A549 (cell line): ENCODE data around the gene BCOR. TPM values are rescaled to one million over a fixed set of nuclear protein-coding genes. Genes with fewer than 3 reads are reported as not detected.

Experiments
- ATAC-seq, 2 experiments: fragments of 200-7000 bp in 1 of 2; fragments of >200 bp in 1 of 2; cut with Nextera tagmentation in 1 of 2; cut with Tn5 transposase in 1 of 2; 3 replicates each; pipeline versions ENCODE4 v1.8.0 to v1.9.1; 2018 to 2020; ENCODE audit warnings: mild to moderate bottlenecking in 1 of 2, moderate library complexity in 1 of 2
- CTCF ChIA-PET: fragments of 300-600 bp; sonication (Branson Sonifier 250); formaldehyde crosslinking; extraction: SDS; loops from one replicate; lab custom pipeline; 2021; ENCODE audit warnings: antibody characterized with exemption, inconsistent platforms; lab: Yijun Ruan, JAX
- POLR2A ChIA-PET: fragments of 350-600 bp; formaldehyde crosslinking; extraction: SDS; loops from one replicate; lab custom pipeline; 2021; ENCODE audit warnings: antibody characterized with exemption, inconsistent platforms; lab: Yijun Ruan, JAX
- DNase-seq, 2 experiments: peaks; one replicate each; pipeline versions ENCODE4 v3.0.0 to v3.0.0-alpha.2; 2011 to 2016; ENCODE audit warnings: low read depth in 1 of 2, low spot score in 1 of 2
- FAIRE-seq: peaks from 2 replicates; lab custom pipeline; 2011; peaks lifted over from hg19 to GRCh38; lab: Jason Lieb, UNC
- H3K27ac ChIP-seq, 2 experiments: fragments of >200 bp; sonication (Bioruptor Twin); formaldehyde crosslinking; 3 replicates each; pipeline ENCODE4 v1.5.1; 2016 to 2017
- H3K4me1 ChIP-seq: fragments of >200 bp; sonication (Bioruptor Twin); formaldehyde crosslinking; 3 replicates; pipeline ENCODE4 v1.6.1; 2016
- H3K4me2 ChIP-seq: fragments of >200 bp; sonication (Bioruptor Twin); formaldehyde crosslinking; 3 replicates; pipeline ENCODE4 v1.6.1; 2016
- H3K4me3 ChIP-seq: fragments of >200 bp; sonication (Bioruptor Twin); formaldehyde crosslinking; 3 replicates; pipeline ENCODE4 v1.5.1; 2016
- H3K9me3 ChIP-seq: fragments of >200 bp; sonication (Bioruptor Twin); formaldehyde crosslinking; 3 replicates; pipeline ENCODE4 v1.6.1; 2016
- BHLHE40 ChIP-seq: IDR thresholded peaks from 2 replicates; pipeline ENCODE4 v1.6.1; 2012; ENCODE audit warnings: low read depth, low read length, inconsistent platforms
- CEBPB ChIP-seq, 2 experiments: fragments of >200 bp in 1 of 2; sonication (Bioruptor Twin) in 1 of 2; formaldehyde crosslinking in 1 of 2; IDR thresholded peaks; 2 replicates each; pipeline ENCODE4 v1.6.1; 2012 to 2016
- CHD4 ChIP-seq: fragments of 200-600 bp; sonication (generic); IDR thresholded peaks from 2 replicates; pipeline ENCODE4 v1.6.1; 2016; ENCODE audit warnings: antibody characterized with exemption, mild to moderate bottlenecking, borderline replicate concordance
- HEYL ChIP-seq: fragments of 250-450 bp; sonication (Bioruptor Pico); IDR thresholded peaks from 2 replicates; pipeline ENCODE4 v1.8.0; 2021; ENCODE audit warnings: mild to moderate bottlenecking, moderate library complexity
- KDM1A ChIP-seq: fragments of 200-600 bp; sonication (generic); IDR thresholded peaks from 2 replicates; pipeline ENCODE4 v1.6.1; 2016; ENCODE audit warnings: low read depth, mild to moderate bottlenecking
- MAZ ChIP-seq: fragments of 150-350 bp; IDR thresholded peaks from 2 replicates; pipeline ENCODE4 v1.6.1; 2014; ENCODE audit warnings: antibody characterized with exemption, low read depth, low read length, borderline replicate concordance
- PBX3 ChIP-seq: IDR thresholded peaks from 2 replicates; pipeline ENCODE4 v1.6.1; 2012
- POLR2AphosphoS2 ChIP-seq: conservative IDR thresholded peaks from 2 replicates; pipeline ENCODE4 v1.6.1; 2012; ENCODE audit warnings: low read length, improper control_type of control experiment, inconsistent platforms
- RNF2 ChIP-seq: fragments of 200-600 bp; sonication (generic); IDR thresholded peaks from 2 replicates; pipeline ENCODE4 v1.6.1; 2016; ENCODE audit warnings: low read depth, mild to moderate bottlenecking, antibody characterized with exemption, moderate library complexity, borderline replicate concordance
- SMC3 ChIP-seq: fragments of >200 bp; sonication (Bioruptor Twin); formaldehyde crosslinking; IDR thresholded peaks from 3 replicates; pipeline ENCODE4 v1.6.1; 2018; ENCODE audit warnings: inconsistent platforms
- TFCP2L1 ChIP-seq: fragments of 250-450 bp; sonication (Bioruptor Pico); IDR thresholded peaks from 2 replicates; pipeline ENCODE4 v1.5.0; 2021; ENCODE audit warnings: mild to moderate bottlenecking
- ZC3H11A ChIP-seq: fragments of 450-650 bp; IDR thresholded peaks from 2 replicates; pipeline ENCODE4 v1.6.1; 2014; ENCODE audit warnings: antibody characterized with exemption, mild to moderate bottlenecking
- WGBS: methylation state at CpG from one replicate; pipeline ENCODE4 v1.1.6; 2017; ENCODE audit errors: missing lambda C conversion rate; 5-methylcytosine and 5-hydroxymethylcytosine counted together
- polyA plus RNA-seq, 4 experiments: library from polyadenylated mRNA; depleted of rRNA in 3 of 4; stranded (reverse); fragments of >200 nt; fragmentation: RNase III in 1 of 4; extraction: RNeasy Plus Mini Kit Qiagen cat#74134 plus additional on column Dnase treatment in 1 of 4; gene quantifications; 2 replicates in 3 of 4; 3 replicates in 1 of 4; pipeline ENCODE4 v1.2.3, GENCODE V29; 2011 to 2017

Gene BCOR
- polyA plus RNA-seq, 2 of the 4 experiments (the other 2 are of a cell fraction), result 12.2 to 12.6 TPM

- peaks cover 21% of the 10 kb centered on the region for H3K4me1 ChIP-seq
- H3K27ac ChIP-seq, result peak overlapping the region; percentile 99 to 100
- ATAC-seq, result peak; percentile 6 to 22; a peak in 4 of 6 replicates
- CTCF ChIA-PET, result interaction anchor here (0.7 to 0.8 kb wide), 2 partner anchors 11 to 291 kb away, joined by 3 to 4 read pairs; no protein-coding TSS in a partner anchor
- no CpG with 5 or more reads among the region's 94 CpGs for WGBS
- H3K4me2 ChIP-seq, result peak overlapping the region; percentile 94
- DNase-seq, result peak in 1 of 2 experiments; percentile 21
- TF ChIP-seq SMC3 (peak; percentile 6; the same call in 1 of the 3 replicates), KDM1A (no peak), RNF2 (peak; percentile 54; the same call in 1 of the 2 replicates), CHD4 (no peak), BHLHE40 (no peak), ZC3H11A (no peak), TFCP2L1 (CRISPR knock-in tag) (no peak)
- FAIRE-seq, result no peak
- peak overlapping the region; percentile 75 for H3K4me3 ChIP-seq
- POLR2A ChIA-PET, result interaction anchor here (0.6 to 3.0 kb wide), 5 partner anchors 8 to 201 kb away, joined by 3 to 17 read pairs (median 4); no protein-coding TSS in a partner anchor
- H3K9me3 ChIP-seq, result no peaks in the 10 kb centered on the region
Observed at GRCh38 chrX:40104985-40105834, 7.5 kb upstream of the BCOR start.

- no peak for ATAC-seq
- peak overlapping the region; percentile 94 for H3K4me2 ChIP-seq
- CTCF ChIA-PET, result interaction anchor here (0.8 to 1.0 kb wide), 2 partner anchors 49 to 290 kb away, joined by 3 read pairs; no protein-coding TSS in a partner anchor
- peak overlapping the region; percentile 99 to 100 for H3K27ac ChIP-seq
- WGBS, result 5% methylated on average over 7 of the region's 39 CpGs
- DNase-seq, result peak in 1 of 2 experiments; percentile 41
- no peak for FAIRE-seq
- peak overlapping the region; percentile 75 for H3K4me3 ChIP-seq
- peaks cover 25% of the 10 kb centered on the region for H3K4me1 ChIP-seq
- TF ChIP-seq BHLHE40 (no peak), PBX3 (no peak)
- TF ChIP-seq, all 56 proteins: peak for 0
- H3K9me3 ChIP-seq, result no peaks in the 10 kb centered on the region
- POLR2A ChIA-PET, result interaction anchor here (0.6 to 3.0 kb wide), 4 partner anchors 9 to 201 kb away, joined by 3 to 17 read pairs (median 4); no protein-coding TSS in a partner anchor
Observed at GRCh38 chrX:40104630-40104984, 6.8 kb upstream of the BCOR start.

- Histone ChIP-seq H3K4me3 (no peak overlapping the region), H3K4me2 (peak overlapping the region; percentile 94), H3K9me3 (no peaks in the 10 kb centered on the region), H3K27ac (no peak overlapping the region; a peak in 1 of 6 replicates), H3K4me1 (peaks cover 29% of the 10 kb centered on the region)
- ChIA-PET CTCF (interaction anchor here (0.6 to 1.0 kb wide), 2 partner anchors 50 to 205 kb away, joined by 3 to 4 read pairs; no protein-coding TSS in a partner anchor), POLR2A (interaction anchor here (0.9 to 3.0 kb wide), 2 partner anchors 8 to 50 kb away, joined by 3 to 17 read pairs; no protein-coding TSS in a partner anchor)
- 94% methylated on average over 22 of the region's 22 CpGs for WGBS
- TF ChIP-seq POLR2AphosphoS2, result no peak
- no peak for TF ChIP-seq MAZ
- TF ChIP-seq CEBPB (IDR thresholded peaks at IDR 0.05), result no peak
- TF ChIP-seq ZC3H11A, result no peak
- no peak for TF ChIP-seq HEYL (CRISPR knock-in tag)
- no peak for ATAC-seq
- FAIRE-seq, result peak; percentile 36
- DNase-seq, result no peak
Observed at GRCh38 chrX:40103565-40104323, 6.0 kb upstream of the BCOR start.
